NCI-H2081 treated with DMSO at 0.1 percent for 48 hours (cell line): ENCODE results near the gene CDKN2AIPNL.
"Not testable (repeated sequence)": the region's sequence is repeated elsewhere in the genome, so short reads cannot be mapped to it uniquely, and the experiment has no call there.

Experiments
- DNase-seq: peaks from one replicate; lab custom pipeline; 2025; lab: John Stamatoyannopoulos, UW

The CDKN2AIPNL gene

DNA sequence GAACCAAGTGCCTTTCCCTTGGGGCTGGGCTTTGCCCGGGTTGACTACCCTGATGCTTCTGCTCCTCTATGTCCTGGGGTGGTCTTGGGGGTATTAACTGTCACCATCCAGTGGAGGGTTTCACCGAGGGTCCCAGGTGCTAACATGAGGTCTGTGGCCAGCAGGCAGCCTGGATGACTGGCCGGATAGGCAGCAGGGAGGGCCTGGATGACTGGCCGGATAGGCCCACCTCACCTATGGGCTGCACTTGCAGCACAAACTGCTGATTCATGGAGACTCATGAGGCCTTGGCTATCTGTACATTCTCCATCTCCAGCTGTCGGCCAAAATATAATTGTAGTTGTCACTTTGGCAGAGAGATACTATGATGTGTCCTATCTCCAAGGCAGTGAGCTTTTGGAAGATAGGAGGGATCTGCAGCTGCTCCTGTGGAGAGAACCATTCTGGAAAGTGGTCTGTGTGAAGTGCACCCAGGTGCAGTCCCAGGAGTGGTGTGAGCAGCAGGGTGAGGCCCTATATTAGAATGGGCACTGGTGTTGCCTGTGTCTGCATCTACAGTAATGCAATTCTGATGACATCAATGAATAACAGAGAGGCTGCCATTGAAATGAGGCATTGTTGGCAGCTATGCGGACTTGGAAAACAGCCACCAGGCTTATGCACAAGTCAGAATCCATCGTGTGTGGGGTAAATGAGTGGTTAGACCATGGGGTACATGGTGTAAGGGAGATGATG, 26.3 kb upstream of the CDKN2AIPNL start:
- no peak for DNase-seq

DNA sequence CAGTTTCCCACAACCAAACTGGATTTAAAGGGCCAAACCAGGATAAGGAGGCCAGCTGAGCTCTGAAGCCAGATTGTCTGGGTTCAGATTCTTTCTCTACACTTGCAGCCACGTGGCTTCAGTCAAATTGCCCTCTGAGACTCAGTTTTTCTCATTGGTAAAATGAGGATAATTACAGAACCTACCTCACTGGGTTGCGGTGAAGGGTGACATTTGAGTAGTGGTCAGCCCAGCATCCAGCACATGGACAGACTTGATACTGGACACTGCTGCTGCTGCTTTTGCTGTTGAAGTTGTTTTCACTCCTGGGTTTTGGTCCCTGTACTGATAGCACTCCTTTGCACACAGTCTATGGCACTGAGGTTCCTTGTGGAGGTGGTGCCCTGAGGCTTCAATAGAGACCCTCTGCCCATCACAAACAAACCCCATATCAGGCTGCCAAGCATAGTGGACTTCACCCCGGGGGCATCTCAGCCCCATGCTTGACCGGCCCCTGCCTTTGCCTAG, 25.7 kb upstream of the CDKN2AIPNL start:
- no peak for DNase-seq

DNA sequence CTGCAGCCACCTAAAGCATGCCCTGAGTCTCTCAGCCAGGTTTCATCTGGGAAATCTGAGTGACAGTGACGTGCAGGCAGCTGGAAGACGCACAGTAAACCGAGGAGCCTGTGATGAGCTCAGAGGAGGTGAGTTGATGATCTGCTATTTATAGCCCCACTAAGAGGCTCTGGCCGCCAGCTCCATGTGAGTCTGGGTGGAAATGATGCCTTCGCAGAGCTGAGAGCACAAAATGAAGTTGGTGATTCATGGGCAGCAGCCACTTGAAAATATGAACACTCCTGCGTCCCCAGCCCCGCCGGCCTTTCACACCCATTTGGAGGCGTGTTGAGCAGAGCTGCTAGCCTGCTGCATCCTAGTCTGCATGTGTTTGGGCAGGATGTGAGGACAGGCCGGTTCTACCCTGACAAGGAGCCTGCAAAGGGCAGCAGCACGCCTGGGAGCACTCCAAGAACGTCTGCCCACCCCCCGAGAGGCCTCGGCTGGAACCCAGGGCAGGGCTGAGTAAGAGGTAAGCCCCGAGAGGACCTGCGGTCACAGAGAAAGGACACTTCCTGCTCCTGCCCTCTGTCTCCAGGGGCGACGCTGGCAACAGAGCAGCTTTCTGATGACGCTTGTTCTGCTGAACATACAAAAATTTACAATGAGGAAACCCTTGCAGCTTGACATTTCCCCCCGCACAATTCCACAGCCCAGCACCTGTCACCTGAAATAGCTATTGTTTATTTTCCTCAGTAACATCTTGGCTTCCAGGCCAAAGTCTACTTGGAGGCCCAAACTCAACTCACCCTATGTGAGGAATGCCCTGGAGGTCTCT, 25.1 kb upstream of the CDKN2AIPNL start:
- no peak for DNase-seq

DNA sequence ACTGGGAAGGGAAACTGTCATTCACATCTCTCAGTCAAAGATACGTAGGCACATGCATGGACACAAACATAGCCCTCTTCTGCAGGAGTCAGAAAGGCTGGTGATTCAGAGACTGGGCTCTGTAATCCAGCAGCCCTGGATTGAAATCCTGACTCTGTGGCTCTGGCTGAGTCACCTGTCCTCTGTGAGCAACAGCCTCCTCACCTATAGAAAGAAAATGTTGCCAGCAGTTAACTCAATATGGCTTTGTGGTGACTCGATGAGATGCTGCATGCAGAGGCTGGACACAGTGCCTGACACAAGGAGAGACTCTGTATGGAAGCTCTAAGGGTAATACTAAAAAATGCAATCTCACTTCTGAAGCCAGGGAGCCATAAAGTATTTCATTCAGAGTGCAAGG, 23.9 kb upstream of the CDKN2AIPNL start:
- no peak for DNase-seq

DNA sequence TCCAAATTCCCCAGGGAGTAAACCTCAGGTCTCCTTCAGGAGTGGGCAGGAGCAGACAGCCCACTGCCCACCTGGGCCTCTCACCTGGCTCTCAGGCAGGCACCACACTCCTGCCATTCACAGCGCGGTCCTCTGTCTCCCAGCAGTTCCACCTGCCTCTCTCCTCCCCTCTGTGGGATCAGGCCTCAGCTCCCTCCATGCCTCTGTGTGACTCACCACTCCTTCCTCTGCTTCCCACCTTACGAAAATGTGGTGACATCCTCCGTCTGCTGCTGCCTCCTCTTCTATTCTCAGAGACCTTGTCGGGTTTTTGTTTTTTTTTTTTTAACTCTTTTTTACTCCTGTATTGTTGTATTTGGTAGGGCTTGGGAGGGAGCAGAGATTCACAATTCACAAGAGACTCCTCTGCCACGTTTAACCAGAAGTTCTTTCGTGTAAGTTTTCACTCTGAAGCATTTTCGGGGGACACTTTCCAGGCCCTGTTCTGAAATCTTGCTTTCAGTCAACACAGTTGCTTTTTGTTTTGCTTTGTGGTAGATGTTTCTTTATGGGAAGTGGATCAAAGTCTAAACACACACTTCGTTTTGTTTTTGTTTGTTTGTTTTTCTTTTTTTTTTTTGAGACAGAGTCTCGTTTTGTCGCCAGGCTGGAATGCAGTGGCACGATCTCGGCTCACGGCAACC, 21.1 kb upstream of the CDKN2AIPNL start:
- no peak for DNase-seq

DNA sequence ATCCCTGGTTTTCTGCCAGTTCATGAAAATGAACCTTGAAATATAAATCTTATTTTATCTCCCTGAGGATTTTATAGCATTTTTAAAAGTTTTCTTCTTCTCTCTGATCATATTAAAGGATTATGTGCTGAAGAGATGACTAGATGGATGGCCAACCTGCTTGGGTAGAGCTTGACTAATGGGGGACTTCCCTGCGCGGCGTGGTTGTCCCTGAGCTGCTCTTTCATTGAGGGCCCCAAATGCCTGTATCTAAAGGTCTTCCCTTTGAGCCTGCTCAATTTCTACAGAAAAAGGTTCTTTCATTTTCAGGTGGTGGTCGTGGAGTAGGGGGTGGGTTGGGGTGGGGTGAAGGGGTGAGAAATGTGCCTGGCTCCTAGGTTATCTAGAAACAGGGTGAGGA, 20.5 kb upstream of the CDKN2AIPNL start:
- no peak for DNase-seq

DNA sequence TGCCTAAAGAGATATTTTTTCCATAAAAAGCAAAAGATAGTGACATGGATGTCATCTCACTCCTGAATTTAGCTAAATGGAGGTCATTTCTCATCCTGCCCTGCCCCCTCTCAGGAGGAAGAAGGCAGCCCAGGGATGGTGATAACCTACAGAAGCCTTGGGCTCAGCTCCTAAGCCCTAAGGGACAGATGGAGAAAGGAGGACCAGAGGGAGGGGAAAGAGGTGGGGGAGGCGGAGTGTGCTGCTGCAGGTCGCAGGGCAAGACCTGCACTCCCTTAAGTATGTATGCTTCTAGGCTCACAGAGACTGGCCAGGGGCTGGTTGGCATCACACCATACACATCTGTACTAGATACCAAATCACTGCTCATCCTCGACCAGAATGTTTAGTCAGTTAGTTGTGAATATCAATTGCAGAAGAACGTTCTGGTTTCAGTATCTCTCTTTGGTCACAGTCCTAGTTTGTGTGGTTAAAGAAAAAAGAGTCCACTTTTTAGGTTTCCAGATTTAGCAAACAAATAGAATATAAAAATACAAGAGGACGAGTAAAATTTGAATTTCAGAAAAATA, 18.4 kb upstream of the CDKN2AIPNL start:
- no peak for DNase-seq

DNA sequence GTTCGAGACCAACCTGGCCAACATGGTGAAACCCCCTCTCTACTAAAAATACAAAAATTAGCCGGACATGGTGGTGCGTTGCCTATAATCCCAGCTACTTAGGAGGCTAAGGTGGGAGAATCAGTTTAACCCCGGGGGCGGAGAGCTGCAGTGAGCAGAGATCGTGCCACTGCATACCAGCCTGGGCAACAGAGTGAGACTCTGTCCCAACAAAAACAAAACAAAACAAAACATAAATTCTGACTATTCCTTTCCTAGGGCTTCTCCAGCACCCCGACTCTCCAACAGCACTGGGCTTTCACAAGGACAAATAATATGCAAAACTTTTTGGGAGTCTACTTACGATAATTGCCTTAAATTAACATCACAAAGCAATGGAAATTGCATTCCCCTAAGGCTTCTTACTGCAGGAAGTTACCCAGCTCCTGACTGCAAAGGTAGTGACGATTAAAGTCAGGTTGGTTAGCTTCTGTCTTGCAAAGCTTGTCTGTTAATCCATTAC, 15.9 kb upstream of the CDKN2AIPNL start:
- no peak for DNase-seq

DNA sequence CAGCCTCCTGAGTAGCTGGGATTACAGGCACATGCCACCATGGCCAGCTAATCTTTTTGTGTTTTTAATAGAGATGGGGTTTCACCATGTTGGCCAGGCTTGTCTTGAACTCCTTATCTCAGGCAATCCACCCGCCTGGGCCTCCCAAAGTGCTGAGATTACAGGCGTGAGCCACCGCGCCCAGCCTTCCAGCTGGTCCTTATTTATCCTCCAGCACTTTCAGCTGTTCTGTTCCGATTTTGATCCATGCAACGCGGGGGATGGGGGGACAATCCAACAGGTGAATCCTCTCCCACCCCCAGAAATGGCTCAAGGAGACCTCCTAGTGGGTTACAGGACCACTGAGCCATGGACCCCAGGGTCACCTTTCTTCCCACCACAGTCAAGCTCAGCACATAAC, 14.7 kb upstream of the CDKN2AIPNL start:
- no peak for DNase-seq

DNA sequence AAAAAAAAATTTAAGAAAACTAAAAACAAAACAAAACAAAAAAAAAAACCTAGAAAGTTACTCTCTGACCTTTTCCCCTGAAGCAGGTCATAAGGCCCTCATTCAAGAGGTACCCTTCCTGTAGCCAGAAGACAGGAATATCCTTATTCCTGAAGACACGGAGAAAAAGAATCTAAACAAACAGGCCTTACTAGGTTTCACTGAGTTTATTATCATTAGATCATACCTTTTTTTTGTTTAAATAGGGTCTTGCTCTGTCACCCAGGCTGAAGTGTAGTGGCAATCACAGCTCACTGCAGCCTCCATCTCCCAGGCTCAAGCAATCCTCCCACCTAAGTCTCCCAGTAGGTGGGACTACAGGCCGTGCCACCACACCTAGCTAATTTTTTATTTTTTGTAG, 11.7 kb upstream of the CDKN2AIPNL start:
- DNase-seq, result no peak

DNA sequence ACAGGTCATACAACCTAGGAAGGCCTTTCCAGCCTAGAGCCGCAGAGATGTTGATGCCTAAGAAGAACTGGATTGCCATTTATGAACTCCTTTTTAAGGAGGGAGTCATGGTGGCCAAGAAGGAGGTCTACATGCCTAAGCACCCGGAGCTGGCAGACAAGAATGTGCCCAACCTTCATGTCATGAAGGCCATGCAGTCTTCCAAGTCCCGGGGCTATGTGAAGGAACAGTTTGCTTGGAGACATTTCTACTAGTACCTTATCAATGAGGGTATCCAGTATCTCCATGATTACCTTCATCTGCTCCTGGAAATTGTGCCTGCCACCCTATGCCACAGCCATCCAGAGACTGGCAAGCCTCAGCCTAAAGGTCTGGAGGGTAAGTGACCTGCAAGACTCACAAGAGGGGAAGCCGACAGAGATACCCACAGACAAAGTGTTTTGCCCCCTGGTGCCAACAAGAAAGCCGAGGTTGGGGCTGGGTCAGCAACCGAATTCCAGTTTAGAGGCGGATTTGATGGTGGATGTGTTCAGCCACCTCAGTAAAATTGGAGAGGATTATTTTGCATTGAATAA, 11.2 kb upstream of the CDKN2AIPNL start:
- DNase-seq, result no peak

DNA sequence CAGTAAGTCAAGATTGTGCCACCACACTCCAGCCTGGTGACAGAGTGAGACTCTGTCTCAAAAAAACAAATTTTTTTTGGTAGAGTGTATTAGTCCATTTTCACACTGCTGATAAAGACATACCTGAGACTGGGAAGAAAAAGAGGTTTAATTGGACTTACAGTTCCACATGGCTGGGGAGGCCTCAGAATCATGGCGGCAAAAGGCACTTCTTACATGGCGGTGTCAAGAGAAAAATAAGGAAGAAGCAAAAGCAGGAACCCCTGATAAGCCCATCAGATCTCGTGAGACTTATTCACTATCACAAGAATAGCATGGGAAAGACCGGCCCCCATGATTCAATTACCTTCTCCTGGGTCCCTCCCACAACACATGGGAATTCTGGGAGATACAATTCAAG, 9.4 kb upstream of the CDKN2AIPNL start:
- DNase-seq, result not testable (repeated sequence)

DNA sequence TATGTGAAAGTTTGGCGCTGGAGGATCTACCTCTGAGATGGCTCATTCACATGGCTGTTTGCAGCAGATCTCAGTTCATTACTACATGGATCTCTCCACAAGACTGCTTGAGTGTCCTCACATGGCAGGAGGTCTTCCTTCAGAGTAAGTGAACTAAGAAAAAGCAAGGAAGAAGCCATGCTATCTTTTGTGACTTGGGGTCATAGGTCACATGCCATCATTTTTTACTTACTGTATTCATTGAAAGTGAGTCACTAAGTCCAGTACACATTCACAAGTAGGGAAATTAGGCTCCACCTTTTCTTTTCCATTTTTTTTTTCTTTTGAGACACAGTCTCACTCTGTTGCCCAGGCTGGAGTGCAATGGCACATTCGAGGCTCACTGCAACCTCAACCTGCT, 8.7 kb upstream of the CDKN2AIPNL start:
- no peak for DNase-seq

DNA sequence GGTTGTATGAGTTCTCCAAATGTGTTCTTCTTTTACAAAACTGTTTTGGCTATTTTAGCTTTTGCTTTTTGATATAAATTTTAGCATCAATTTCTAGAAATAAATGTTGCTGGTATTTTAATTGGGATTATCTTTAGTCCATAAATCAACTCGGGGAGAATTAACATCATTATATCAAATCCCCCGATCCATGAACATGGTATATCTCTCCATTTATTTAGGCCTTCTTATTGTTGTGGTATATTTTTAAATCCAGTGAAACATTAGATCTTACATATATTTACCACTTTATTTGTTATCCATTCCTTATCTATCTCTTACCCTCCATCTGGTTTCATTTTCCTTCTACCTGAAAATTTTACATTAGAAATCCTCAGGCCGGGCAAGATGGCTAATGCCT, 7.3 kb upstream of the CDKN2AIPNL start:
- DNase-seq, result no peak

DNA sequence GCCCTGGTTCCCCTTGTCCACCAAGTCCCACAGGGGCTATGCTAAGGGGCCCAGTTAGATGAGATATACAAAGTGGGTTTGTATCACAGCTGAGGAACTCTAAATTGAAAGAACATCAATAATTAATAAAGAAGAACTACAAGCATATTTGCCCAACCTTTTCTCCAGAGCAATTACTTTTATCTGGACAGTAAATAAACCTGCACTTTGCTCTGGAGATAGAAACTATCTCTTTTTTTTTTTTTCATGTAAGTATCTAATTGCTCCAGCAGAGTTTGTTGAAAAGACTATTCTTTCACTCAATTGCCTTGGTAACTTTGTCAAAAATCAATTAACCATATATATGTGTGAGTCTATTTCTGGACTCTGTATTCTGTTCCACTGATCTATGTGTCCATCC, 6.0 kb upstream of the CDKN2AIPNL start:
- no peak for DNase-seq

DNA sequence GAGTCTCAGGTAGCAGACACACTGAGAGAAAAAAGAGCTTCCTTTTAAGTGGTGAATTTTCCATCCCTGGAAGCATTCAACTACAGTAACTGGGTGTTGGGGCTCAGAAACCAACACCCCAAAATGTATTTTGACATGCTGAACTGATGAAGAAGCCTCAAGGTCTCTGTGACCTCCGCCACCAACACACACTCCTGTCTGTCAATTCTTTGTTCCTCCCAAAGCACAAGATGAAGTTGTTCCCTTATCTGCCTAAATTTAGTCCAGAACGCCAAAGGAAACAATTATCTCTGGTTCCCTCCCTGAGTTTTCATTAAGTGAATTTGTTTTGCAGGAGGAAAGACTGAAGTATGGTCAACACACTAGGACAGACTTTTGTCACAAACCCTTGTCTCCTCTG, 1.4 kb upstream of the CDKN2AIPNL start:
- DNase-seq, result no peak

DNA sequence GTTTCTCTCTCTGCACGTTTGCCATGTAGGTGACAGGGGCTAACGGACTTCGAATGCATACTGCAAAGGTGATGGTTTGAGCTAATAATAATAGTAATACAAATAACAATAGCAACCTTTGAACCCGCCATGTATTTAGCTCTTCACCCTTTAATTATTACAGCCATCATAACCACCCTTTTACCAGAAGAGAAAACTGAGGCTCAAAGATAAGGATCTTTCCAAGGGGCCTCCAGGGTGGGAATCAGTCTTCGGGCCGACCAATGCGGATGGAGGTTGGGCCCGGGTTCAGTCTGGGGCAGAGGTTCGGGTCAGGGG, 494 bp downstream of the CDKN2AIPNL start:
- DNase-seq, result no peak

DNA sequence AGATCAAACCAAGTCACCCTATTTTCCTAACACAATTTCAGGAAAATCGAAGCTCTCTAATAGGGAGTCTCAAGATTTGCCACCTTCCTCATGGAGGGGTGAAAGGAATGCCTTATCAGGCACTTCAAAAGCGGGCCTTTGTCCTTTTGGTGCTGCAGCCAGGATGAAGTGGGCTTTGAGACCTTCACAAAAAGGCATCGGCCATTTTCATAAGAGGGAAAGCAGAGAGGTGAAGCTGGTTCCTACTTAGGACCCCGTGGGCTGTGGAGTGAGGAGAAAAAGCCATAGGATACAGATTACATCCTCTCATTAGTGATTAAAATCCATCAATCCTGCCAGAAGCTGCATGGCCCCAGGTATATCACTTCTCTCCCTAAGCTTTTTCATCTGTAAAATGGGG, 859 bp downstream of the CDKN2AIPNL start:
- DNase-seq, result no peak

DNA sequence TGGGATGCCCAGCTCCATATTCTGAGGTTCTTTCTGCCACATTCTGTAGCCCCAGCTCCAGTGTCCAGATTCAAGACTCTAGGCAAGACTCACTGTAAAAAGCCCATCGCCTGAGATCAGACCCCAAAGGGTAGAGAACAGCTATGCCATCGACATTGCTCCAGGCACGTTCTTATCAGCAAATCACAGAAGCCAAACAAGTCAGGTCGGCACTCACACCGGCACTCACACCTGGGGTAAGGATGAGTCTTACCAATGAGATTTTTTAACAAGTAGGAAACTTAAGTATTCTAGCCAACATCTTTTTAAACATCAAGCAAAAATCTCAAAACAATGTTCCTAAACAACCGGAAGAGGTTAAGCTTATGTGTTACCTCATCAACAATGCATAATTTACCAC, 2.4 kb downstream of the CDKN2AIPNL start:
- DNase-seq, result no peak

DNA sequence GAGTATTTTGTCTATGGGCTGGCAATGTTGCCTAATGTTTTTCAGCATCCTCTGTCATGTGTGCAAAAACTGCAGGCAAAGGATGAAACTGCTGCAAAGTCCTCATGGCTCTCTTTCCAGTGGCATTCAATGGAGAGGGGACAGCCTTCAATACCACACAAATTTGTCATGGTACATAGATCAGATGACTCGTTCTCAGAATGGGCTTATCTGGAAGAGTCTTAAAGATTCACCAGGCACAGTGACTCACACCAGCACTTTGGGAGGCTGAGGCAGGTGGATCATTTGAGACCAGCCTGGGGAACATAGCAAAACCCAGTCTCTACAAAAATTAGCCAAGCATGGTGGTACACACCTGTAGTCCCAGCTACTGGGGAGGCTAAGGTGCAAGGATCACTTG, 5.3 kb downstream of the CDKN2AIPNL start:
- DNase-seq, result no peak

DNA sequence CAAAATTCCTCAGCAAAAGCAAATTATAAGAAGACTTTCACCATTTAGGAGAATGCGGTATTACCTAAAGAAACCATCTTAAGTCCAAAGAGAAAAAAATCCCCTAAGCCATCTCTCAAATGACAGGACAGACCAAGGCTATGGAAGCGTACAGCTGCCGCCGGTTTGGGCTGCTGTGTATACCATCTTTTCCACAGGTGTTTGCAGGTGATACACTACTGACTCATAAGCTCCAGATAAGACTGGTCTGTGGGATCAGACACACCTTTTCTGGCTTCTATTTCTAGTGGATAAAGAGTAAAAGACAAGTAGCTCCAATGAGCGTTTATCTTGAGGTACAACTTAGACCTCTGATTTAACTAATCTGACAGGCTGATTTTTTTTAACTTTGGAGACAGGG, 7.7 kb downstream of the CDKN2AIPNL start:
- no peak for DNase-seq

DNA sequence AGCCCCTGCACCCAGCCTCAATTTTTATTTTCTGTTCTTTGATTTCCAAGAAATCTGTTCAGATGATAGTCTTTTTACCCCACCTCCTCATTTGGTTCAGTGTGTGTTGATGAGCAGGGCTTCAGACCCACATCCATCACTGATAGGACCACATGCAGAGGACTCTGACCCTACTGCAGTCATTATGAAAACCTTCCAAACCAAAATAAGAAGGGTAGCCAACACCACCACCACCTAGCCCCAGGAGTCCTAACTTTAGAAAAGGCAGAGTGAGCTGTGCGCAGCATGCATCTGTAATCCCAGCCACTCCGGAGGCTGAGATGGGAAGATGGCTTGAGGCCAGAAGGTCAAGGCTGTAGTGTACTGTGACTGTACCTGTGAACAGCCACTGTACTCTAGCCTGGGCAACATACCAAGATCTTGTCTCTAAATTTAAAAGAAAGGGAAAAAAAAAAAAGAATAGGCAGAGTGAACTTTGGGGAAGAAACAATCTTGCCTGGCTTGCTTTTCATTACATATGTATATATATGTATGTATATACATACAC, 13.0 kb downstream of the CDKN2AIPNL start:
- DNase-seq, result no peak
